HEK293 (cell line): ENCODE data around the gene COL17A1.

Source experiments
- CTCF ChIA-PET: fragments of 350-600 bp; formaldehyde crosslinking; extraction: SDS; loops from one replicate; lab custom pipeline; 2021; ENCODE audit warnings: antibody characterized with exemption; lab: Yijun Ruan, JAX
- POLR2A ChIA-PET: fragments of 300-600 bp; formaldehyde crosslinking; extraction: SDS; loops from one replicate; lab custom pipeline; 2020; ENCODE audit warnings: antibody characterized with exemption, inconsistent platforms; lab: Yijun Ruan, JAX
- H3K27ac ChIP-seq: fragments of 200-500 bp; sonication (Bioruptor generic); 2 replicates; pipeline ENCODE4 v1.5.1; 2014; ENCODE audit warnings: low read depth, low read length, control low read depth, inconsistent platforms; ENCODE audit errors: extremely low read depth
- H3K36me3 ChIP-seq, 2 experiments: fragments of 200-500 bp in 1 of 2; sonication (Bioruptor generic) in 1 of 2; 1 replicate in 1 of 2; 2 replicates in 1 of 2; pipeline ENCODE4 v1.5.1; 2014 to 2017; ENCODE audit warnings: inconsistent platforms in 2 of 2, low read length in 2 of 2; ENCODE audit not compliant: control insufficient read depth in 2 of 2, insufficient read depth in 1 of 2
- H3K4me1 ChIP-seq: fragments of 200-500 bp; sonication (Bioruptor generic); 2 replicates; pipeline ENCODE4 v1.5.1; 2014; ENCODE audit warnings: mild to moderate bottlenecking, low read length, inconsistent platforms; ENCODE audit not compliant: control insufficient read depth, insufficient read depth
- H3K4me3 ChIP-seq: 2 replicates; pipeline ENCODE4 v1.5.1; 2011; ENCODE audit warnings: low read depth, mild to moderate bottlenecking, control low read depth, low read length, moderate library complexity
- H3K9me3 ChIP-seq: fragments of 200-500 bp; sonication (Bioruptor generic); 2 replicates; pipeline ENCODE4 v1.5.1; 2014; ENCODE audit warnings: low read depth, low read length, inconsistent platforms; ENCODE audit not compliant: control insufficient read depth, insufficient read depth
- CTCF ChIP-seq: fragments of 450-650 bp; formaldehyde crosslinking; IDR thresholded peaks from 2 replicates; pipeline ENCODE4 v1.5.1; 2016; ENCODE audit warnings: missing biosample characterization, missing genetic modification characterization
- HOXC10 ChIP-seq: sonication (generic); formaldehyde crosslinking; IDR thresholded peaks from 2 replicates; pipeline ENCODE4 v1.8.1; 2023; ENCODE audit warnings: mild to moderate bottlenecking, missing genetic modification reagents
- PRDM1 ChIP-seq: fragments of 450-650 bp; formaldehyde crosslinking; IDR thresholded peaks from 2 replicates; pipeline ENCODE4; 2016; ENCODE audit warnings: missing biosample characterization, missing genetic modification characterization
- PRDM4 ChIP-seq: fragments of 450-650 bp; formaldehyde crosslinking; IDR thresholded peaks from 2 replicates; pipeline ENCODE4 v1.5.1; 2017; ENCODE audit warnings: missing biosample characterization, missing genetic modification characterization
- REST ChIP-seq: fragments of 450-650 bp; formaldehyde crosslinking; IDR thresholded peaks from 2 replicates; pipeline ENCODE4 v1.5.1; 2016; ENCODE audit warnings: missing biosample characterization, missing genetic modification characterization
- YY2 ChIP-seq: fragments of 450-650 bp; formaldehyde crosslinking; IDR thresholded peaks from 2 replicates; pipeline ENCODE4 v1.5.1; 2016; ENCODE audit warnings: missing biosample characterization, missing genetic modification characterization
- ZBTB1 ChIP-seq: fragments of 450-650 bp; formaldehyde crosslinking; IDR thresholded peaks from 2 replicates; pipeline ENCODE4 v1.5.1; 2016; ENCODE audit warnings: missing biosample characterization, missing genetic modification characterization
- ZIC2 ChIP-seq: fragments of 450-650 bp; formaldehyde crosslinking; IDR thresholded peaks from 2 replicates; pipeline ENCODE4 v1.5.1; 2016; ENCODE audit warnings: missing biosample characterization, missing genetic modification characterization
- ZNF121 ChIP-seq: fragments of 450-650 bp; formaldehyde crosslinking; IDR thresholded peaks from 2 replicates; pipeline ENCODE4 v1.5.1; 2016; ENCODE audit warnings: missing biosample characterization, missing genetic modification characterization
- ZNF138 ChIP-seq: fragments of 450-650 bp; formaldehyde crosslinking; IDR thresholded peaks from 2 replicates; pipeline ENCODE4 v1.5.1; 2016; ENCODE audit warnings: missing biosample characterization, missing genetic modification characterization, borderline replicate concordance
- ZNF169 ChIP-seq: fragments of 450-650 bp; formaldehyde crosslinking; IDR thresholded peaks from 2 replicates; pipeline ENCODE4 v1.5.1; 2016; ENCODE audit warnings: missing biosample characterization, missing genetic modification characterization
- ZNF391 ChIP-seq: fragments of 450-650 bp; formaldehyde crosslinking; IDR thresholded peaks from 2 replicates; pipeline ENCODE4 v1.5.1; 2016; ENCODE audit warnings: low read depth, missing biosample characterization, missing genetic modification characterization, borderline replicate concordance
- ZNF624 ChIP-seq: fragments of 450-650 bp; formaldehyde crosslinking; IDR thresholded peaks from 2 replicates; pipeline ENCODE4 v1.5.1; 2017; ENCODE audit warnings: missing biosample characterization, missing genetic modification characterization
- ZNF626 ChIP-seq: fragments of 450-650 bp; sonication (Bioruptor Pico); formaldehyde crosslinking; IDR thresholded peaks from 2 replicates; pipeline ENCODE4 v1.5.1; 2018; ENCODE audit warnings: missing biosample characterization, missing genetic modification characterization, inconsistent platforms
- ZNF76 ChIP-seq: fragments of 450-650 bp; formaldehyde crosslinking; IDR thresholded peaks from 2 replicates; pipeline ENCODE4; 2016; ENCODE audit warnings: low read depth, missing biosample characterization, missing genetic modification characterization, borderline replicate concordance
- ZNF776 ChIP-seq: fragments of 450-650 bp; formaldehyde crosslinking; IDR thresholded peaks from 2 replicates; pipeline ENCODE4 v1.5.0; 2017; ENCODE audit warnings: missing biosample characterization, missing genetic modification characterization, borderline replicate concordance
- TF ChIP-seq, protein P1 (sequence below): fragments of 450-650 bp; formaldehyde crosslinking; IDR thresholded peaks from 2 replicates; pipeline ENCODE4 v1.5.1; 2016; ENCODE audit warnings: missing biosample characterization, missing genetic modification characterization
- TF ChIP-seq, protein P2 (sequence below): sonication (generic); formaldehyde crosslinking; IDR thresholded peaks from 2 replicates; pipeline ENCODE4 v1.8.1; 2022; ENCODE audit warnings: mild to moderate bottlenecking, moderate library complexity, missing genetic modification reagents
- TF ChIP-seq, protein P3 (sequence below): fragments of 450-650 bp; formaldehyde crosslinking; IDR thresholded peaks from 2 replicates; pipeline ENCODE4 v1.5.1; 2017; ENCODE audit warnings: missing biosample characterization, missing genetic modification characterization
- TF ChIP-seq, protein P4 (sequence below): fragments of 450-650 bp; formaldehyde crosslinking; IDR thresholded peaks from 2 replicates; pipeline ENCODE4 v1.5.1; 2017; ENCODE audit warnings: missing biosample characterization, missing genetic modification characterization

COL17A1 gene

GRCh38 chr10:104025524-104025923 is 60.2 kb downstream of the COL17A1 start:
- CTCF ChIA-PET = interaction anchor here (0.6 to 1.3 kb wide), 4 partner anchors 13 to 95 kb away, joined by 3 to 4 read pairs (median 3); no protein-coding TSS in a partner anchor
- Histone ChIP-seq H3K9me3 (no peaks in the 10 kb centered on the region), H3K36me3 (peaks cover 42 to 60% of the 10 kb centered on the region in 2 experiments), H3K4me1 (no peaks in the 10 kb centered on the region)
- TF ChIP-seq PRDM4 (tag by site-specific recombination) (no peak), HOXC10 (CRISPR knock-in tag) (no peak), ZNF138 (no peak), PRDM1 (no peak), ZIC2 (tag by site-specific recombination) (no peak), ZBTB1 (tag by site-specific recombination) (no peak), ZNF624 (tag by site-specific recombination) (no peak), YY2 (no peak), CTCF (no peak), ZNF76 (tag by site-specific recombination) (no peak), ZNF121 (tag by site-specific recombination) (no peak), ZNF626 (tag by site-specific recombination) (no peak), ZNF169 (tag by site-specific recombination) (no peak), ZNF776 (tag by site-specific recombination) (no peak), REST (tag by site-specific recombination) (no peak), ZNF391 (tag by site-specific recombination) (no peak)
- TF ChIP-seq, protein P1, sequence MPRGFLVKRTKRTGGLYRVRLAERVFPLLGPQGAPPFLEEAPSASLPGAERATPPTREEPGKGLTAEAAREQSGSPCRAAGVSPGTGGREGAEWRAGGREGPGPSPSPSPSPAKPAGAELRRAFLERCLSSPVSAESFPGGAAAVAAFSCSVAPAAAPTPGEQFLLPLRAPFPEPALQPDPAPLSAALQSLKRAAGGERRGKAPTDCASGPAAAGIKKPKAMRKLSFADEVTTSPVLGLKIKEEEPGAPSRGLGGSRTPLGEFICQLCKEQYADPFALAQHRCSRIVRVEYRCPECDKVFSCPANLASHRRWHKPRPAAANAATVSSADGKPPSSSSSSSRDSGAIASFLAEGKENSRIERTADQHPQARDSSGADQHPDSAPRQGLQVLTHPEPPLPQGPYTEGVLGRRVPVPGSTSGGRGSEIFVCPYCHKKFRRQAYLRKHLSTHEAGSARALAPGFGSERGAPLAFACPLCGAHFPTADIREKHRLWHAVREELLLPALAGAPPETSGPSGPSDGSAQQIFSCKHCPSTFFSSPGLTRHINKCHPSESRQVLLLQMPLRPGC (tag by site-specific recombination) = no peak
- TF ChIP-seq, protein P2, sequence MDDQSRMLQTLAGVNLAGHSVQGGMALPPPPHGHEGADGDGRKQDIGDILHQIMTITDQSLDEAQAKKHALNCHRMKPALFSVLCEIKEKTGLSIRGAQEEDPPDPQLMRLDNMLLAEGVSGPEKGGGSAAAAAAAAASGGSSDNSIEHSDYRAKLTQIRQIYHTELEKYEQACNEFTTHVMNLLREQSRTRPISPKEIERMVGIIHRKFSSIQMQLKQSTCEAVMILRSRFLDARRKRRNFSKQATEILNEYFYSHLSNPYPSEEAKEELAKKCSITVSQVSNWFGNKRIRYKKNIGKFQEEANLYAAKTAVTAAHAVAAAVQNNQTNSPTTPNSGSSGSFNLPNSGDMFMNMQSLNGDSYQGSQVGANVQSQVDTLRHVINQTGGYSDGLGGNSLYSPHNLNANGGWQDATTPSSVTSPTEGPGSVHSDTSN (CRISPR knock-in tag) = no peak
- TF ChIP-seq, protein P3, sequence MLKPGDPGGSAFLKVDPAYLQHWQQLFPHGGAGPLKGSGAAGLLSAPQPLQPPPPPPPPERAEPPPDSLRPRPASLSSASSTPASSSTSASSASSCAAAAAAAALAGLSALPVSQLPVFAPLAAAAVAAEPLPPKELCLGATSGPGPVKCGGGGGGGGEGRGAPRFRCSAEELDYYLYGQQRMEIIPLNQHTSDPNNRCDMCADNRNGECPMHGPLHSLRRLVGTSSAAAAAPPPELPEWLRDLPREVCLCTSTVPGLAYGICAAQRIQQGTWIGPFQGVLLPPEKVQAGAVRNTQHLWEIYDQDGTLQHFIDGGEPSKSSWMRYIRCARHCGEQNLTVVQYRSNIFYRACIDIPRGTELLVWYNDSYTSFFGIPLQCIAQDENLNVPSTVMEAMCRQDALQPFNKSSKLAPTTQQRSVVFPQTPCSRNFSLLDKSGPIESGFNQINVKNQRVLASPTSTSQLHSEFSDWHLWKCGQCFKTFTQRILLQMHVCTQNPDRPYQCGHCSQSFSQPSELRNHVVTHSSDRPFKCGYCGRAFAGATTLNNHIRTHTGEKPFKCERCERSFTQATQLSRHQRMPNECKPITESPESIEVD = no peak
- TF ChIP-seq, protein P4, sequence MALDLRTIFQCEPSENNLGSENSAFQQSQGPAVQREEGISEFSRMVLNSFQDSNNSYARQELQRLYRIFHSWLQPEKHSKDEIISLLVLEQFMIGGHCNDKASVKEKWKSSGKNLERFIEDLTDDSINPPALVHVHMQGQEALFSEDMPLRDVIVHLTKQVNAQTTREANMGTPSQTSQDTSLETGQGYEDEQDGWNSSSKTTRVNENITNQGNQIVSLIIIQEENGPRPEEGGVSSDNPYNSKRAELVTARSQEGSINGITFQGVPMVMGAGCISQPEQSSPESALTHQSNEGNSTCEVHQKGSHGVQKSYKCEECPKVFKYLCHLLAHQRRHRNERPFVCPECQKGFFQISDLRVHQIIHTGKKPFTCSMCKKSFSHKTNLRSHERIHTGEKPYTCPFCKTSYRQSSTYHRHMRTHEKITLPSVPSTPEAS (tag by site-specific recombination) = no peak
- TF ChIP-seq, all 188 proteins: peak for 0
- no peak overlapping the region for H3K27ac ChIP-seq
- POLR2A ChIA-PET = no interaction called here
- H3K4me3 ChIP-seq = no peak overlapping the region
